ENCODE results near the gene RIMS3.

Gene RIMS3

GRCh38 chr1:40648200-40648599 is 17.3 kb downstream of the RIMS3 start:
- intact Hi-C loops (cut with DNase I; ENCODE audit: low total_unique reads), result no loop called here
- Histone ChIP-seq H3K27me3 (no peaks in the 10 kb centered on the region), H3K9me3 (no peaks in the 10 kb centered on the region), H3K27ac (no peak overlapping the region), H3K4me3 (no peak overlapping the region), H3K4me1 (peaks cover 0 to 7% (median 0%) of the 10 kb centered on the region in 4 donors), H3K36me3 (peaks cover 0 to 6% (median 6%) of the 10 kb centered on the region in 3 donors)
- no peak for TF ChIP-seq CTCF (IDR thresholded peaks at IDR 0.05)
- no peak for DNase-seq

GRCh38 chr1:40646315-40646714 is 19.2 kb downstream of the RIMS3 start:
- no peak for TF ChIP-seq CTCF (IDR thresholded peaks at IDR 0.05)
- no peak for DNase-seq
- no peaks in the 10 kb centered on the region for H3K27me3 ChIP-seq
- no peak overlapping the region for H3K27ac ChIP-seq
- H3K36me3 ChIP-seq, result peaks cover 4 to 16% (median 6%) of the 10 kb centered on the region in 3 donors
- intact Hi-C loops (cut with DNase I; ENCODE audit: low total_unique reads), result no loop called here
- H3K9me3 ChIP-seq, result no peaks in the 10 kb centered on the region
- H3K4me3 ChIP-seq, result no peak overlapping the region
- peaks cover 0 to under 1% (median 0%) of the 10 kb centered on the region in 4 donors for H3K4me1 ChIP-seq

GRCh38 chr1:40645118-40645680 is 20.3 kb downstream of the RIMS3 start:
- Histone ChIP-seq H3K27ac (no peak overlapping the region), H3K4me3 (no peak overlapping the region), H3K9me3 (no peaks in the 10 kb centered on the region), H3K4me1 (no peaks in the 10 kb centered on the region), H3K36me3 (peaks cover 11 to 27% (median 16%) of the 10 kb centered on the region in 3 donors), H3K27me3 (no peaks in the 10 kb centered on the region)
- DNase-seq, result no peak
- intact Hi-C loops (cut with DNase I; ENCODE audit: low total_unique reads), result no loop called here
- TF ChIP-seq CTCF (IDR thresholded peaks at IDR 0.05), result no peak

GRCh38 chr1:40641601-40642242 is 23.8 kb downstream of the RIMS3 start:
- H3K27ac ChIP-seq, result no peak overlapping the region
- H3K36me3 ChIP-seq, result peaks cover 16 to 36% (median 16%) of the 10 kb centered on the region in 3 donors
- intact Hi-C loops (cut with DNase I; ENCODE audit: low total_unique reads), result no loop called here
- no peak for TF ChIP-seq CTCF (IDR thresholded peaks at IDR 0.05)
- H3K9me3 ChIP-seq, result no peaks in the 10 kb centered on the region
- H3K4me3 ChIP-seq, result no peak overlapping the region
- no peaks in the 10 kb centered on the region for H3K27me3 ChIP-seq
- H3K4me1 ChIP-seq, result no peaks in the 10 kb centered on the region
- no peak for DNase-seq

- DNase-seq, result no peak
- H3K27ac ChIP-seq, result no peak overlapping the region
- no peaks in the 10 kb centered on the region for H3K27me3 ChIP-seq
- intact Hi-C loops (cut with DNase I; ENCODE audit: low total_unique reads), result no loop called here
- peaks cover 16 to 47% (median 20%) of the 10 kb centered on the region in 3 donors for H3K36me3 ChIP-seq
- H3K9me3 ChIP-seq, result no peaks in the 10 kb centered on the region
- no peak overlapping the region for H3K4me3 ChIP-seq
- no peaks in the 10 kb centered on the region for H3K4me1 ChIP-seq
- no peak for TF ChIP-seq CTCF (IDR thresholded peaks at IDR 0.05)
Observed at GRCh38 chr1:40640314-40641076, 25.0 kb downstream of the RIMS3 start.

Data from tibial artery (tissue), 4 donors.